Astrocyte of the hippocampus (primary cell): Measurements from ENCODE around the gene CCDC73.
A peak's percentile ranks its signal among the peaks of the same experiment; 100 is the strongest.
"Not testable (repeated sequence)": the region's sequence is repeated elsewhere in the genome, so short reads cannot be mapped to it uniquely, and the experiment has no call there.

Experiments
- DNase-seq: peaks from one replicate; pipeline ENCODE4 v3.0.0; 2011; ENCODE audit warnings: low read depth, low spot score

CCDC73 gene

GRCh38 chr11:32705309-32706033, 89.0 kb downstream of the CCDC73 start:
- no peak for DNase-seq

GRCh38 chr11:32704775-32705174, 89.7 kb downstream of the CCDC73 start:
- DNase-seq: no peak

GRCh38 chr11:32704261-32704660, 90.2 kb downstream of the CCDC73 start:
- no peak for DNase-seq

DNA sequence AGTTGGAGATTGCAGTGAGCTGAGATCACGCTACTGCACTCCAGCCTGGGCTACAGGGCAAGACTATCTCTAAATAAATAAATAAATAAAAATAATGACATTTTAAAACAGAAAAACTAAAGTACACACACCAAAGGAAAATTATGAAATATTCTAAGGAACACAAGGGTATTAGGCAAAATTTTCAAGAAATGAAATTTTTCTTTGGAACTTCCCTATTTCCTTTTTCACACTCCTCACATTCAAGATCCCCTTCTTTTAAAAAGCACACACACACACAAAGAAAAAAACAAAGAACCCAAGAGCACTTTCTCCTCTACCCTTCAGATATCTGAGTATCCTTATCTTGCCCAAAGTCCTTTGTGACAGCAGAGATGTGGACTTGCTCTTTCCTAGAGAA, 92.8 kb downstream of the CCDC73 start:
- DNase-seq: no peak

GRCh38 chr11:32698579-32698978, 95.9 kb downstream of the CCDC73 start:
- no peak for DNase-seq

DNA sequence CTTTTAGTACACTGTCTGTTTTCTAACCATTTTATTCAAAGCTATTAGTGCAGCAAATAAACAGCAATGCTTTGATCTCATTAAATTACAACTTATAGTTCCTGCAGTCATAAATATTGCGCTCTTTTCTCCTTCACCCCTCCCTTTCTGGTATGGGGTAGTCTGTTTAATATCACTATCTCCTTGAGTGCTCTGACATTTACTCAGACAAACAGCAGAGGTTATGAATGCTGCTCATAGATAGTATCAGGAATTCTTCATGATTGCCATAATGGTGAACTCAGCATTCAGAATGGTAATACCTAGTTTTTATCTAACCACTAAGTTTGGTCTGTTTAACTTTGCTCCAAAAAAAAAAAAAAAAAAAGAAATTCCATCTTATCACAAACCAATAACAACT, 123.4 kb downstream of the CCDC73 start:
- no peak for DNase-seq

DNA sequence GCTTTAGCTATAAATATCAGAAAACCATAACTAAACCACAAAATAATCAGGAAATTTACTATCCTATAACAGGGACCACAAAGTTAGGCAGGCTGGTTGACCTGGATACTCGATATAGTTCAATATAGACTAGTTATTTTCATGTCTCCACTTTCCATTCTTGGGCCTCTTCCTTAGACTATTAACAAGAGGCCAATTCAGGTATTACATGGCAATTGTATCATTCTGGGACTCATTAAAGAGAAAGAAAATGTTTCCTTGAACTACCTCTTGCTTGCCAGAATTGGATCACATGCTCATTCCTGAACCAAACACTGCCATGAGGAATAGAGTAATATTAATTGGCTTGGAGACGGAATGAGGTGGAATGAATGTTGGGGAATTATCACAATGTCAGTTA, 134.8 kb downstream of the CCDC73 start:
- no peak for DNase-seq

GRCh38 chr11:32658639-32659406, 135.6 kb downstream of the CCDC73 start:
- DNase-seq: no peak

DNA sequence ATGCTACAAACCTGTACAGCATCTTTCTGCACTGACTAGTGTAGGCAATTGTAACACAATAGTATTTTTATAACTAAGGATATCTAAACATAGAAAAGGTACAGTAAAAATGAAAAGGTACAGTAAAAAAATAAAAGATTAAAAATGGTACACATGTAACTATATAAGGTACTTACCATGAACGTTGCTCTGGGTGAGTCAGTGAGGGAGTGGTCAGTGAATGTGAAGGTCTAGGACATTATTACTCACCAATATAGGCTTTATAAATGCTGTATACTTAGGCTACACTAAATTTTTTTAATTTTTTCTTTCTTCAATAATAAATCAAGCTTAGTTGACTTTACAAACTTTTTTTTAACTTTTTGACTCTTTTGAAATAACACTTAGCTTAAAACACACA, 150.9 kb downstream of the CCDC73 start:
- DNase-seq: no peak

DNA sequence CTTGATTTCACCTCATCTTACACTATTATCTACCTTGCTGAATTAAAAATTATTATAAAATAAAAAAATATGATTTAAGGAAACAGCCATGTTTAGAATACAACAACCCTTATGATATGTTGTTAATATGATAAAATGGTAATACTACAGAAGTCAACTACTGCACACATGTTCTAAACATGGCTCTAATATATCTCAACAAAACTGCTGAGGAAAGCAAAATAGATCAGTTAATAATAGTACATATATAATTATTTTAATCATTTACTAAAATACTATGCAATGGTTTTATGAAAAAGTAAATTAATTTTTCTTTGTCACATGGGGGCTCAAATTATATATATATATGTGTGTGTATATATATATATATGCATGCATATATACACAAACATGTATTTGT, 153.1 kb downstream of the CCDC73 start:
- no peak for DNase-seq

- DNase-seq: no peak
Observed at GRCh38 chr11:32635819-32636218, 158.6 kb downstream of the CCDC73 start.

DNA sequence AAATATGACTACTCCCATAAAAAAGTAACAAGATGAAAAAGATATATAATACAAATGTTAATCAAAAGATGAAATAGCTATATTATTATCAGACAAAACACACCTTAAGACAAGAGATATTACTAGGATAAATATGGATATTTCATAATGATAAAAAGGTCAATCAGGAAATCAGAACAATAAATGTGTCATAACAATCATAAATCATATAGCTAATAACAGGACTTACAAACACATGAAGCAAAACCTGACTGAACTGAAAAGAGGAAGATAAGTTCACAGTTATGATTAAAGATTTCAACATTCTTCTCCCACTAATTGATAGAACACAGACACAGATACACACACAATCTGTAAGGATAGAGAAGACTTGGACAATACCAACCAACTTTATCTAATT, 163.6 kb downstream of the CCDC73 start:
- no peak for DNase-seq

DNA sequence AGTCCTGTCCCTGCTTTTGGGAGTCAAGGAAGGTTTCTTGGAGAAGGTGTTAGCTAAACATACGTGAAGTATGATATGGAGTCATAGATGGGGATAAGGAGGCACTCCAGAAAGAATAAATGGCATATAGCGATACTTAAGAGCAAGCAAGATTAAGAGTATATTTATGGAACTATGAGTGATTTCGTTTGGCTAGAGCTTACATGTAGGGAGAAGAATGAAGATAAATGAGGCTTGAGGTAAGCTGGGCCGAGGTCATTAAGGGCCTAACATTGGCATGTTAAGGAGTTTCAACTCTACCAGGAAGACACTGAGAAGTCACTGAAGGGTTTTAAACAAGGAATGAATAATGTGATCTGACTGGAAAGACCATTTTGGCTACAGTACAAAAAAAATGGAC, 177.6 kb downstream of the CCDC73 start:
- DNase-seq: no peak

GRCh38 chr11:32615422-32615821, 179.0 kb downstream of the CCDC73 start:
- no peak for DNase-seq

DNA sequence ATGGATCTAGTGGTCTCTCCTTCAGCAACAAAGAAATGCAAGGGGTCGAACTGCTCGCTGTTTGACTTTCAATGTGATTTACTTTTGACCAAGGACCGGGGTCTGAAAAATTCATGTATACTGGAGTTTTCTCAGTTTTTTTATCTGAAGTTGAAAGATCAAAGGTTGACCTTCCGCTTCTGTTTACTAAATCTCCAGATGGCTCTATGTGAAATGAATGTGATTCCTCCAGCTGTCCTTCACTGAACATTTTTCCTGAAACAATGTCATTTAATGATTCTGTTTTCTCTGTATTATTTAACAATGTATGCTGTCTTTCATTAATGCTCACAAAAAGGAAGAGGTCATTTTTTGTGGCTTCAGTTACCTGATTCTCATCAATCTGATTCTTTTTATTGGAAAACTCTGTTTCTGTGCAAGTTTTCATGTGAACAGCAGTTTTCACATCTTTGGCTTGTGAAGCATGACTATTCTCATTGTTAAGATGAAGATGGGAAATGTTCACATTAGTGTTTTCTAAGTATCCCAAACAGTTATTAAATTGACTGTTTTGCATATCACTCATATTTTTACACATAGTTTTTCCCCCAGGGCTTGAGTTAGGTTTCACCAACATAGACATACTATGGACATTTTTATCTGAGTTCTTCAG, 180.8 kb downstream of the CCDC73 start:
- no peak for DNase-seq

- no peak for DNase-seq
Observed at GRCh38 chr11:32610797-32611352, 183.6 kb downstream of the CCDC73 start.

- not testable (repeated sequence) for DNase-seq
Observed at GRCh38 chr11:32608826-32609225, 185.6 kb downstream of the CCDC73 start.

- DNase-seq: no peak
Observed at GRCh38 chr11:32606220-32606619, 188.2 kb downstream of the CCDC73 start.

- peak; percentile 44 for DNase-seq
Observed at GRCh38 chr11:32602657-32603415, 191.6 kb downstream of the CCDC73 start.

GRCh38 chr11:32597921-32598320, 196.5 kb downstream of the CCDC73 start:
- peak; percentile 54 for DNase-seq

- DNase-seq: not testable (repeated sequence)
Observed at GRCh38 chr11:32596114-32596513, 198.3 kb downstream of the CCDC73 start.

- no peak for DNase-seq
Observed at GRCh38 chr11:32594272-32594671, 200.2 kb downstream of the CCDC73 start.
